CD14-positive monocyte (primary cell): Measurements from ENCODE around the gene PIGC. TPM values are rescaled to one million over a fixed set of nuclear protein-coding genes. Genes with fewer than 3 reads are reported as not detected.

ENCODE experiments used
- DNase-seq, 3 donors: peaks; one replicate each; pipeline ENCODE4 v3.0.0-alpha.2; 2011 to 2022
- H2AFZ ChIP-seq: 2 replicates; pipeline ENCODE4 v1.6.0; 2012; ENCODE audit warnings: mild to moderate bottlenecking, low read depth, low read length, inconsistent platforms; ENCODE audit not compliant: insufficient read depth, poor library complexity, severe bottlenecking
- H3K27ac ChIP-seq, 2 donors: 1 replicate in 1 of 2; 2 replicates in 1 of 2; pipeline ENCODE4 v1.5.1; 2012 to 2013; ENCODE audit warnings: low read length in 2 of 2, control low read depth in 1 of 2, inconsistent platforms in 1 of 2, low read depth in 1 of 2, mild to moderate bottlenecking in 1 of 2
- H3K27me3 ChIP-seq, 2 donors: one replicate each; pipeline versions ENCODE4 v1.6.0 to v1.6.1; 2011 to 2013; ENCODE audit warnings: low read length in 2 of 2; ENCODE audit not compliant: control insufficient read depth in 2 of 2, insufficient read depth in 2 of 2
- H3K36me3 ChIP-seq, 2 donors: replicated peaks in 1 of 2; 1 replicate in 1 of 2; 2 replicates in 1 of 2; pipeline versions ENCODE4 v1.5.1 to v1.6.1; 2012 to 2013; ENCODE audit warnings: low read length in 2 of 2, control low read depth in 1 of 2, inconsistent platforms in 1 of 2, mild to moderate bottlenecking in 1 of 2; ENCODE audit not compliant: insufficient read depth in 2 of 2, control insufficient read depth in 1 of 2
- H3K4me1 ChIP-seq, 2 donors: 1 replicate in 1 of 2; 2 replicates in 1 of 2; pipeline versions ENCODE4 v1.5.1 to v1.6.1; 2012 to 2013; ENCODE audit warnings: low read length in 2 of 2, control low read depth in 1 of 2, inconsistent platforms in 1 of 2, mild to moderate bottlenecking in 1 of 2, moderate library complexity in 1 of 2; ENCODE audit not compliant: insufficient read depth in 2 of 2, control insufficient read depth in 1 of 2
- H3K4me2 ChIP-seq: replicated peaks from 2 replicates; pipeline ENCODE3; 2012; ENCODE audit warnings: low read length, moderate library complexity, mild to moderate bottlenecking; ENCODE audit not compliant: poor library complexity, severe bottlenecking; ENCODE audit errors: extremely low read depth
- H3K4me3 ChIP-seq, 3 experiments: fragments of 200-600 bp in 1 of 3; sonication (generic) in 1 of 3; replicated peaks in 1 of 3; 1 replicate in 2 of 3; 2 replicates in 1 of 3; pipeline ENCODE4 v1.5.1; 2011 to 2013; ENCODE audit warnings: low read length in 3 of 3, mild to moderate bottlenecking in 3 of 3, control low read depth in 2 of 3, low read depth in 2 of 3, inconsistent platforms in 1 of 3, moderate library complexity in 1 of 3
- H3K79me2 ChIP-seq: 2 replicates; pipeline ENCODE4 v1.6.0; 2012; ENCODE audit warnings: mild to moderate bottlenecking, control low read depth, inconsistent platforms, low read length, moderate library complexity; ENCODE audit not compliant: insufficient read depth
- H3K9ac ChIP-seq: 2 replicates; pipeline ENCODE4 v1.6.0; 2017; ENCODE audit warnings: low read length, mild to moderate bottlenecking; ENCODE audit not compliant: insufficient read depth, poor library complexity, severe bottlenecking
- H3K9me3 ChIP-seq, 2 donors: replicated peaks in 1 of 2; 1 replicate in 1 of 2; 2 replicates in 1 of 2; pipeline versions ENCODE4 v1.5.1 to v1.6.1; 2012 to 2013; ENCODE audit warnings: low read length in 2 of 2, control low read depth in 1 of 2; ENCODE audit not compliant: control insufficient read depth in 1 of 2, insufficient read depth in 1 of 2
- H4K20me1 ChIP-seq: 2 replicates; pipeline ENCODE4 v1.6.0; 2012; ENCODE audit warnings: mild to moderate bottlenecking, low read length, control low read depth, moderate library complexity; ENCODE audit not compliant: insufficient read depth
- H3K27ac Mint-ChIP-seq, 7 donors: one replicate each; pipeline ENCODE4 v1.8.0; 2020; ENCODE audit warnings: mild to moderate bottlenecking in 7 of 7, mixed read lengths in 7 of 7, moderate library complexity in 6 of 7, inconsistent platforms in 2 of 7
- H3K27me3 Mint-ChIP-seq, 3 donors: one replicate each; pipeline ENCODE4 v1.8.0; 2021 to 2022; ENCODE audit warnings: low read depth in 3 of 3, mild to moderate bottlenecking in 3 of 3, mixed read lengths in 3 of 3, moderate library complexity in 3 of 3, inconsistent platforms in 1 of 3
- H3K36me3 Mint-ChIP-seq, 2 donors: one replicate each; pipeline ENCODE4 v1.8.0; 2020; ENCODE audit warnings: mixed read lengths in 2 of 2, inconsistent platforms in 1 of 2, mild to moderate bottlenecking in 1 of 2
- H3K4me1 Mint-ChIP-seq: one replicate; pipeline ENCODE4 v1.8.0; 2020; ENCODE audit warnings: mild to moderate bottlenecking, mixed read lengths
- H3K4me3 Mint-ChIP-seq, 2 donors: one replicate each; pipeline ENCODE4 v1.8.0; 2020; ENCODE audit warnings: mild to moderate bottlenecking in 2 of 2, mixed read lengths in 2 of 2, moderate library complexity in 1 of 2
- H3K9me3 Mint-ChIP-seq, 7 donors: one replicate each; pipeline ENCODE4 v1.8.0; 2020 to 2022; ENCODE audit warnings: mixed read lengths in 7 of 7, mild to moderate bottlenecking in 6 of 7, moderate library complexity in 6 of 7, inconsistent platforms in 2 of 7
- CTCF ChIP-seq: fragments of 200-600 bp; IDR thresholded peaks from one replicate; pipeline ENCODE4 v1.8.0; 2022; ENCODE audit warnings: antibody characterized with exemption, mild to moderate bottlenecking
- WGBS: methylation state at CpG from one replicate; pipeline ENCODE4 v1.1.5; 2013; ENCODE audit warnings: missing lambda C conversion rate; ENCODE audit not compliant: insufficient coverage; 5-methylcytosine and 5-hydroxymethylcytosine counted together
- intact Hi-C, 2 donors: fragments of 100-400 bp; cut with micrococcal nuclease; formaldehyde crosslinking; loops; one replicate each; pipeline versions ENCODE4 v1.15.0 to v1.15.1; 2023
- polyA plus RNA-seq, 3 donors: library from polyadenylated mRNA; depleted of rRNA in 1 of 3; unstranded in 2 of 3; stranded (reverse) in 1 of 3; fragments of 300-500 nt in 2 of 3; fragments of >200 nt in 1 of 3; fragmentation: Illumina TruSeq in 2 of 3; gene quantifications; 1 replicate in 2 of 3; 2 replicates in 1 of 3; pipeline ENCODE4 v1.2.3, GENCODE V29; 2012 to 2021

Gene PIGC
- polyA plus RNA-seq, 3 donors, result 11.5 to 61.5 (median 51.1) TPM

GRCh38 chr1:172431721-172432192 lies 12.1 kb downstream of the PIGC start:
- H3K27ac Mint-ChIP-seq, result no peak overlapping the region

GRCh38 chr1:172431204-172431603 lies 12.7 kb downstream of the PIGC start:
- intact Hi-C loops, result no loop called here
- no peak overlapping the region for H3K9ac ChIP-seq
- Mint-ChIP-seq H3K4me3 (no peak overlapping the region), H3K27me3 (no peaks in the 10 kb centered on the region), H3K27ac (no peak overlapping the region), H3K4me1 (peaks cover 5% of the 10 kb centered on the region), H3K36me3 (peaks cover 0 to 7% of the 10 kb centered on the region in 2 donors), H3K9me3 (peaks cover 0 to 4% (median 2%) of the 10 kb centered on the region in 7 donors)
- no peak overlapping the region for H2AFZ ChIP-seq
- no peak for DNase-seq
- no peak overlapping the region for H3K27ac ChIP-seq
- WGBS, result no CpG with 5 or more reads among the region's 2 CpGs
- no peaks in the 10 kb centered on the region for H3K36me3 ChIP-seq
- H3K79me2 ChIP-seq, result no peaks in the 10 kb centered on the region
- no peak for TF ChIP-seq CTCF
- H3K27me3 ChIP-seq, result no peaks in the 10 kb centered on the region
- no peaks in the 10 kb centered on the region for H3K9me3 ChIP-seq
- no peaks in the 10 kb centered on the region for H3K4me1 ChIP-seq
- H4K20me1 ChIP-seq, result peaks cover 4% of the 10 kb centered on the region
- no peak overlapping the region for H3K4me3 ChIP-seq
- H3K4me2 ChIP-seq, result no peak overlapping the region

More at GRCh38 chr1:172431721-172432192, 12.1 kb downstream of the PIGC start:
- H3K4me3 ChIP-seq, result no peak overlapping the region
- no peaks in the 10 kb centered on the region for H3K4me1 ChIP-seq
- H3K27me3 ChIP-seq, result no peaks in the 10 kb centered on the region
- WGBS, result 92% methylated on average over 9 of the region's 9 CpGs
- no peak overlapping the region for H3K4me3 Mint-ChIP-seq
- no peaks in the 10 kb centered on the region for H3K79me2 ChIP-seq
- DNase-seq, result no peak
- no peaks in the 10 kb centered on the region for H3K27me3 Mint-ChIP-seq
- H3K36me3 Mint-ChIP-seq, result peaks cover 0 to 7% of the 10 kb centered on the region in 2 donors
- H3K27ac ChIP-seq, result no peak overlapping the region
- no peaks in the 10 kb centered on the region for H3K9me3 ChIP-seq
- H3K4me2 ChIP-seq, result no peak overlapping the region
- H3K36me3 ChIP-seq, result no peaks in the 10 kb centered on the region
- peaks cover 5% of the 10 kb centered on the region for H3K4me1 Mint-ChIP-seq
- no peak for TF ChIP-seq CTCF
- H3K9ac ChIP-seq, result no peak overlapping the region
- intact Hi-C loops, result no loop called here
- H4K20me1 ChIP-seq, result peaks cover 4% of the 10 kb centered on the region
- H2AFZ ChIP-seq, result no peak overlapping the region
- H3K9me3 Mint-ChIP-seq, result peaks cover 0 to 8% (median 4%) of the 10 kb centered on the region in 7 donors
